NCI-H2081 (cell line): ENCODE results near the gene PCDHGB4.
"Not testable (repeated sequence)": the region's sequence is repeated elsewhere in the genome, so short reads cannot be mapped to it uniquely, and the experiment has no call there.

Experiments used
- DNase-seq, 2 experiments: peaks; one replicate each; lab custom pipeline; 2025; lab: John Stamatoyannopoulos, UW

The PCDHGB4 gene

GRCh38 chr5:141366016-141366896 lies 21.2 kb upstream of the PCDHGB4 start:
- DNase-seq: no peak

DNA sequence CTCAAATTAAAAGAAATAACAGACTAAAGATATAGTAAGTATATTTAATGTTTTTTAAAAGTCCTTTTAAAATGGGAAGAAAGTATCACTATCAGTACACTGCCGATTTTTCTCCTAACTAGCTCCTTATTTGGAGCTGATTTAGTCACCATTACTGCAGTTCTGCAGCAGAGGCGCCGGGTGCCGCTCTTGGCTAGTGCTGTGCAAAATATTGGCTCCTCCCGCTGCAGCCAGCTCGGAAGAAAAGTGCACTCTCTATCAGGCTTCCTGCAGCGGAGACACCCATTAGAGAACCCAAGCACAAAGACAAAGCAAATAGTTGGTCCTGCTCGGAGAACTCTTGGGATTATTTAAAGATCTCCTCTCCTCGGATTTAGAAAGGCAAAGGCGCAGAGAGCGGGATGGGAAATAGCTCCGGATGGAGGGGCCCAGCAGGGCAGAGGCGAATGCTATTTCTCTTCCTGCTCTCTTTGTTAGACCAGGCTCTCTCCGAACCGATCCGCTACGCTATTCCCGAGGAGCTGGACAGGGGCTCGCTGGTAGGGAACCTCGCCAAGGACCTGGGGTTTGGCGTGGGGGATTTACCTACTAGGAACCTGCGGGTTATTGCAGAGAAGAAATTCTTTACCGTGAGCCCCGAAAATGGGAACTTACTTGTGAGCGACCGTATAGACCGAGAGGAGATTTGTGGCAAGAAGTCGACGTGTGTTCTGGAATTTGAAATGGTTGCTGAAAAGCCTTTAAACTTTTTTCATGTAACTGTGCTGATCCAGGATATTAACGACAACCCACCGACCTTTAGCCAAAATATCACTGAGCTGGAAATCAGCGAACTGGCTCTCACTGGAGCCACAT lies 17.3 kb upstream of the PCDHGB4 start, which contains the start of gene PCDHGB3:
Gene PCDHGB3 (plus strand): TSS at position 249 of the 855 bp plus-strand sequence. CDS start 153 bp downstream, at position 402.
- DNase-seq: no peak

DNA sequence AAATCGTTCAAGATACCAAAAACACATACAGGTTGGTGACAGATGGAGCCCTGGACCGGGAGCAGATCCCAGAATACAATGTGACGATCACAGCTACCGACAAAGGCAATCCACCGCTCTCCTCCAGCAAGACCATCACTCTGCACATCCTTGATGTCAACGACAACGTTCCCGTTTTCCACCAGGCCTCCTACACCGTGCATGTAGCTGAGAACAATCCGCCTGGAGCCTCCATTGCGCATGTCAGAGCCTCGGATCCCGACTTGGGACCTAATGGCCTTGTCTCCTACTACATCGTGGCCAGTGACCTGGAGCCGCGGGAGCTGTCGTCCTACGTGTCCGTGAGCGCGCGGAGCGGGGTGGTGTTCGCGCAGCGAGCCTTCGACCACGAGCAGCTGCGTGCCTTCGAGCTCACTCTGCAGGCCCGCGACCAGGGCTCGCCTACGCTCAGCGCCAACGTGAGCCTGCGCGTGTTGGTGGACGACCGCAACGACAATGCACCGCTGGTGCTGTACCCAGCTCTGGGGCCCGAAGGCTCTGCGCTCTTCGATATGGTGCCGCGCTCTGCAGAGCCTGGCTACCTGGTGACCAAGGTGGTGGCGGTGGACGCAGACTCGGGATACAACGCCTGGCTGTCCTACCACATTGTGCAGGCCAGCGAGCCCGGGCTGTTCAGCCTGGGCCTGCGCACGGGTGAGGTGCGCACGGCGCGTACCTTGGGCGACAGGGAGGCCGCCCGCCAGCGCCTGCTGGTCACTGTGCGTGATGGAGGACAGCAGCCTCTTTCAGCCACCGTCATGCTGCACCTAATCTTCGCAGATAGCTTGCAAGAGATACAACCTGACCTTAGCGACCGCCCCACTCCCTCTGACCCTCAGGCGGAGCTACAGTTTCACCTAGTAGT lies 15.7 kb upstream of the PCDHGB4 start:
- no peak for DNase-seq

GRCh38 chr5:141373673-141374317 lies 13.7 kb upstream of the PCDHGB4 start, which contains the start of gene PCDHGA6:
Gene PCDHGA6 (plus strand): TSS chr5:141373891. CDS start chr5:141374084, 193 bp downstream.
- no peak for DNase-seq

DNA sequence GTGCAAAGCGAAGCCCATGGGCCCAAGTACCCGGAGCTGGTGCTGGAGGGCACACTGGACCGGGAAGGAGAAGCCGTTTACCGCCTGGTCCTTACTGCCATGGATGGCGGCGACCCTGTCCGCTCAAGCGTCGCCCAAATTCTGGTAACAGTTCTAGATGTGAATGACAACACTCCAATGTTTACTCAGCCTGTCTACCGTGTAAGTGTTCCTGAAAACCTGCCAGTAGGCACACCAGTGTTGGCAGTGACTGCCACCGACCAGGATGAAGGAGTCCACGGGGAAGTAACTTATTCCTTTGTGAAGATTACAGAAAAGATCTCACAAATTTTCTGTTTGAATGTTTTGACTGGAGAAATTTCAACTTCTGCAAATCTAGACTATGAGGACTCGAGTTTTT lies 12.9 kb upstream of the PCDHGB4 start:
- no peak for DNase-seq

DNA sequence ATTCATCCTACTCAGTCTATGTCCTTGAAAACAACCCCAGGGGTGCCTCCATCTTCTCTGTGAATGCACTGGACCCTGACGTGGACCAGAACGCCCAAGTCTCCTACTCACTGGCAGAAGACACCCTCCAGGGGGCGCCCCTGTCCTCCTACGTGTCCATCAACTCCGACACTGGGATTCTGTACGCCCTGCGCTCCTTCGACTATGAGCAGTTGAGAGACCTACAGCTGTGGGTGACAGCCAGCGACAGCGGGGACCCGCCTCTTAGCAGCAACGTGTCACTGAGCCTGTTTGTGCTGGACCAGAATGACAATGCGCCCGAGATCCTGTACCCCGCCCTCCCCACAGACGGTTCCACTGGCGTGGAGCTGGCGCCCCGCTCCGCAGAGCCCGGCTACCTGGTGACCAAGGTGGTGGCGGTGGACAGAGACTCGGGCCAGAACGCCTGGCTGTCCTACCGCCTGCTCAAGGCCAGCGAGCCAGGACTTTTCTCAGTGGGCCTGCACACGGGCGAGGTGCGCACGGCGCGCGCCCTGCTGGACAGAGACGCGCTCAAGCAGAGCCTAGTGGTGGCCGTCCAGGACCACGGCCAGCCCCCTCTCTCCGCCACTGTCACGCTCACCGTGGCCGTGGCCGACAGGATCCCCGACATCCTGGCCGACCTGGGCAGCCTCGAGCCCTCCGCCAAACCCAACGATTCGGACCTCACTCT lies 11.9 kb upstream of the PCDHGB4 start:
- not testable (repeated sequence) for DNase-seq

DNA sequence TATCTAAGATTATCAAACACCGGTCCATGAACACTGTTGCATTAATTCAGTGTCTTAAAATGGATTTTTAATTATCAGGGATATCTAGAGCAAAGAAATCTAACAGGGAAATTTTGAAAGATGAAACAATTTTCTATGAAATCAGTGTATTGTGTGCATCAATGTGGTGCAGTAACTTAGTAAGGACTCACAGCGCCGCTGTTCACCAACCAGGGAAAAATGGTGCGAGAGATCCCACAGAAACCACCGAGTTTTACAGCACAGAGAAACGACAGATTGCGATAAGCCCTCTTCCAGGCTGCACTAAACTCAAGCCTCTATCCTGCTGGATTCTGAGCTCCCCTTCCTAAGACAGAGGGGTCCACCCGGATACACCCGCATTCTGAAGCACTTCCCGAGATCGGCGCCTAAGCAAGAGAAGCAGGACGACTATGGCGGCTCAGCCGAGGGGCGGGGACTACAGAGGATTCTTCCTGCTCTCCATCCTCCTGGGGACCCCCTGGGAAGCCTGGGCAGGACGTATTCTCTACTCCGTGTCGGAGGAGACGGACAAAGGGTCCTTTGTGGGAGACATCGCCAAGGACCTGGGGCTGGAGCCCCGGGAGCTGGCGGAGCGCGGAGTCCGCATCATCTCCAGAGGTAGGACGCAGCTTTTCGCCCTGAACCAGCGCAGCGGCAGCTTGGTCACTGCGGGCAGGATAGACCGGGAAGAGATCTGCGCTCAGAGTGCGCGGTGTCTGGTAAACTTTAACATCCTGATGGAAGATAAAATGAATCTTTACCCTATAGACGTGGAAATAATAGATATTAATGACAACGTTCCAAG lies 4.8 kb upstream of the PCDHGB4 start, which contains the start of gene PCDHGA7:
Gene PCDHGA7 (plus strand): TSS at position 274 of the 826 bp plus-strand sequence. CDS start 158 bp downstream, at position 432.
- DNase-seq: no peak

GRCh38 chr5:141383345-141383744 lies 4.2 kb upstream of the PCDHGB4 start:
- DNase-seq: no peak

DNA sequence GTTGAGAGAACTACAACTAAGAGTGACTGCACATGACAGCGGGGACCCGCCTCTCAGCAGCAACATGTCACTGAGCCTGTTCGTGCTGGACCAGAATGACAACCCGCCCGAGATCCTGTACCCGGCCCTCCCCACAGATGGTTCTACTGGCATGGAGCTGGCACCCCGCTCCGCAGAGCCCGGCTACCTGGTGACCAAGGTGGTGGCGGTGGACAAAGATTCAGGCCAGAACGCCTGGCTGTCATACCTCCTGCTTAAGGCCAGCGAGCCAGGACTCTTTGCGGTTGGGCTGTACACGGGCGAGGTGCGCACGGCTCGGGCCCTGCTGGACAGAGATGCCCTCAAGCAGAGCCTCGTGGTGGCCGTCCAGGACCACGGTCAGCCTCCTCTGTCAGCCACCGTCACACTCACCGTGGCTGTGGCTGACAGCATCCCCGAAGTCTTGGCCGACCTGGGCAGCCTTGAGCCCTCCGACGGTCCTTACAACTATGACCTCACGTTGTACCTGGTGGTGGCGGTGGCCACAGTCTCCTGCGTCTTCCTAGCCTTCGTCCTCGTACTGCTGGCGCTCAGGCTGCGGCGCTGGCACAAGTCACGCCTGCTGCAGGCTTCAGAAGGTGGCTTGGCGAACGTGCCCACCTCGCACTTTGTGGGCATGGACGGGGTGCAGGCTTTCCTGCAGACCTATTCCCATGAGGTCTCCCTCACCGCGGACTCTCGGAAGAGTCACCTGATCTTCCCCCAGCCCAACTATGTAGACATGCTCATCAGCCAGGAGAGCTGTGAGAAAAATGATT lies 2.8 kb upstream of the PCDHGB4 start:
- DNase-seq: no peak

DNA sequence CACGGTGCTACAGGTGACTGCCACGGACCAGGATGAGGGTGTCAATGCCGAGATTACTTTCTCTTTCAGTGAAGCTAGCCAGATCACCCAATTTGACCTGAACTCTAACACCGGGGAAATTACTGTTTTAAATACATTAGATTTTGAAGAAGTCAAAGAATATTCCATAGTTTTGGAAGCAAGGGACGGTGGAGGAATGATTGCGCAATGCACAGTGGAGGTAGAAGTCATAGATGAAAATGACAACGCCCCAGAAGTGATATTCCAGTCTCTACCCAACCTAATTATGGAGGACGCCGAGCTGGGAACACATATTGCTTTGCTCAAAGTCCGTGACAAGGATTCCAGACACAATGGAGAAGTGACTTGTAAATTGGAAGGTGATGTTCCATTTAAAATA lies 1.2 kb downstream of the PCDHGB4 start:
- no peak for DNase-seq

DNA sequence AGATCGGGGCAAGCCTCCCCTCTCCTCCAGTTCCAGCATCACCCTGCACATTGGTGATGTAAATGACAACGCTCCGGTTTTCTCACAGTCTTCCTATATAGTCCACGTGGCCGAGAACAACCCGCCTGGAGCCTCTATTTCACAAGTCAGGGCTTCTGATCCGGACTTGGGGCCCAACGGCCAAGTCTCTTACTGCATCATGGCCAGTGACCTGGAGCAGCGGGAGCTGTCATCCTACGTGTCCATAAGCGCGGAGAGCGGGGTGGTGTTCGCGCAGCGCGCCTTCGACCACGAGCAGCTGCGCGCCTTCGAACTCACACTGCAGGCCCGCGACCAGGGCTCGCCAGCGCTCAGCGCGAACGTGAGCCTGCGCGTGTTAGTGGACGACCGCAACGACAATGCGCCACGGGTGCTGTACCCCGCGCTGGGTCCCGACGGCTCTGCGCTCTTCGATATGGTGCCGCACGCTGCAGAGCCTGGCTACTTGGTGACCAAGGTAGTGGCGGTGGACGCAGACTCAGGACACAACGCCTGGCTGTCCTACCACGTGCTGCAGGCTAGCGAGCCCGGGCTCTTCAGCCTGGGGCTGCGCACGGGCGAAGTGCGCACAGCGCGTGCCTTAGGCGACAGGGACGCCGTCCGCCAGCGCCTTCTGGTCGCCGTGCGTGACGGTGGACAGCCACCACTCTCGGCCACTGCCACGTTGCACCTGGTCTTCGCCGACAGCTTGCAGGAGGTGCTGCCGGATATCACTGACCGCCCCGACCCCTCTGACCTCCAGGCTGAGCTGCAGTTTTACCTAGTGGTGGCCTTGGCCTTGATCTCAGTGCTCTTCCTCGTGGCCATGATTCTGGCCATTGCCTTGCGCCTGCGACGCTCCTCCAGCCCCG lies 1.9 kb downstream of the PCDHGB4 start:
- no peak for DNase-seq

GRCh38 chr5:141392429-141393198 lies 5.1 kb downstream of the PCDHGB4 start, which contains the start of gene PCDHGA8:
Gene PCDHGA8 (plus strand): TSS chr5:141392633. CDS start chr5:141392814, 181 bp downstream.
- no peak for DNase-seq

GRCh38 chr5:141393267-141393666 lies 5.8 kb downstream of the PCDHGB4 start:
- no peak for DNase-seq

- not testable (repeated sequence) for DNase-seq
These were observed 7.1 kb downstream of the PCDHGB4 start for GRCh38 chr5:141394401-141395187.

- not testable (repeated sequence) for DNase-seq
These were observed 10.5 kb downstream of the PCDHGB4 start, which contains the start of gene PCDHGB5 for GRCh38 chr5:141397756-141398551. Gene PCDHGB5 (plus strand): TSS chr5:141397947. CDS start chr5:141398128, 181 bp downstream.
